Lower leg skin (tissue), 3 donors: ENCODE measurements around the gene STX18.

Experiments
- CTCF ChIP-seq, 3 donors: fragments of 450-650 bp; IDR thresholded peaks; one replicate each; pipeline ENCODE4 v1.5.1; 2016; ENCODE audit warnings: antibody characterized with exemption in 3 of 3, mild to moderate bottlenecking in 3 of 3, moderate library complexity in 2 of 3
- POLR2A ChIP-seq, 2 donors: fragments of 450-650 bp; IDR thresholded peaks; one replicate each; pipeline ENCODE4 v1.6.1; 2016 to 2017; ENCODE audit warnings: antibody characterized with exemption in 2 of 2, mild to moderate bottlenecking in 1 of 2, moderate library complexity in 1 of 2

DNA sequence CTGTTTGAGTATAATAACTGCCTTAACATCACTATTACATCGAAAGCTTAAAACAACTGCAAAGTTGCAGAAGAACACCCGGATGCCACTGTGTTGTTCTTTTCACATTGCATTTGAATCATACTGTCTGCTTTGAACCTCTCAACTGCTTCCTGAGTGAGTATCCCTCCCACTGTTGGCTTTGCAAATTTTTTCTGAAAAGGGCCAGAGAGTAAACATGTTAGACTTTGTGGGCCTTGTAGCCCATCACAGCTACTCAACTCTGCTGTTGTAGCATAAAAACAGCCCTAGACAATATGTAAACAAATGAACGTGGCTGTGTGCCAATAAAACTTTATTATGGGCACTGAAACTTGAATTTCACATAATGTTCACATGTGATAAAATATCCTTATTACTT lies 78.9 kb downstream of the STX18 start:
- no peak for TF ChIP-seq CTCF (IDR thresholded peaks at IDR 0.05)
- TF ChIP-seq POLR2A (IDR thresholded peaks at IDR 0.05), result no peak
